Dendritic cell treated with granulocyte-macrophage colony-stimulating factor and Interleukin-4, amounts not matched to agents 40 ng/mL and 50 ng/mL, for 4 days (primary cell): ENCODE results near the gene PCDHGB4.

Experiments
- H3K27ac Mint-ChIP-seq: one replicate; pipeline ENCODE4 v1.8.0; 2022; ENCODE audit warnings: mild to moderate bottlenecking, mixed read lengths
- H3K27me3 Mint-ChIP-seq: one replicate; pipeline ENCODE4 v1.8.0; 2022; ENCODE audit warnings: mild to moderate bottlenecking, mixed read lengths
- H3K36me3 Mint-ChIP-seq: one replicate; pipeline ENCODE4 v1.8.0; 2022; ENCODE audit warnings: low read depth, mixed read lengths
- H3K4me1 Mint-ChIP-seq: one replicate; pipeline ENCODE4 v1.8.0; 2022; ENCODE audit warnings: low read depth, mixed read lengths
- H3K4me3 Mint-ChIP-seq: one replicate; pipeline ENCODE4 v1.8.0; 2022; ENCODE audit warnings: mild to moderate bottlenecking, moderate library complexity, mixed read lengths
- H3K9me3 Mint-ChIP-seq: one replicate; pipeline ENCODE4 v1.8.0; 2022; ENCODE audit warnings: mixed read lengths
- intact Hi-C: fragments of 100-400 bp; cut with micrococcal nuclease; formaldehyde crosslinking; loops from one replicate; pipeline ENCODE4 v1.15.0; 2022

The PCDHGB4 gene

GRCh38 chr5:141356133-141356532 lies 31.4 kb upstream of the PCDHGB4 start:
- H3K27ac Mint-ChIP-seq = no peak overlapping the region
- intact Hi-C loops = no loop called here
- no peak overlapping the region for H3K4me3 Mint-ChIP-seq
- H3K36me3 Mint-ChIP-seq = no peaks in the 10 kb centered on the region
- peaks cover 70% of the 10 kb centered on the region for H3K27me3 Mint-ChIP-seq
- no peaks in the 10 kb centered on the region for H3K4me1 Mint-ChIP-seq
- peaks cover 57% of the 10 kb centered on the region for H3K9me3 Mint-ChIP-seq

- intact Hi-C loops = no loop called here
- peaks cover under 1% of the 10 kb centered on the region for H3K36me3 Mint-ChIP-seq
These were observed 30.5 kb upstream of the PCDHGB4 start for GRCh38 chr5:141356950-141357349.

GRCh38 chr5:141359790-141360426 lies 27.6 kb upstream of the PCDHGB4 start, which contains the start of gene PCDHGB2:
TSS of gene PCDHGB2 (plus strand) at chr5:141359994. CDS start at chr5:141360136, 142 bp downstream.
- H3K27ac Mint-ChIP-seq = no peak within 1 kb of the TSS
- no peaks in the 10 kb centered on the region for H3K4me1 Mint-ChIP-seq
- H3K36me3 Mint-ChIP-seq = peaks cover 6% of the 10 kb centered on the region
- peaks cover 69% of the 10 kb centered on the region for H3K9me3 Mint-ChIP-seq
- peak within 1 kb of the TSS; percentile 48 for H3K4me3 Mint-ChIP-seq
- intact Hi-C loops = no loop called here
- H3K27me3 Mint-ChIP-seq = peaks cover 81% of the 10 kb centered on the region

More at GRCh38 chr5:141356950-141357349, 30.5 kb upstream of the PCDHGB4 start:
- peaks cover 57% of the 10 kb centered on the region for H3K9me3 Mint-ChIP-seq
- no peak overlapping the region for H3K27ac Mint-ChIP-seq
- no peak overlapping the region for H3K4me3 Mint-ChIP-seq
- peaks cover 70% of the 10 kb centered on the region for H3K27me3 Mint-ChIP-seq
- H3K4me1 Mint-ChIP-seq = no peaks in the 10 kb centered on the region

GRCh38 chr5:141360685-141361084 lies 26.8 kb upstream of the PCDHGB4 start:
- Mint-ChIP-seq H3K36me3 (peaks cover 6% of the 10 kb centered on the region), H3K9me3 (peaks cover 70% of the 10 kb centered on the region), H3K27ac (no peak overlapping the region), H3K4me1 (no peaks in the 10 kb centered on the region), H3K27me3 (peaks cover 81% of the 10 kb centered on the region), H3K4me3 (no peak overlapping the region)
- intact Hi-C loops = no loop called here

GRCh38 chr5:141362719-141363118 lies 24.8 kb upstream of the PCDHGB4 start:
- Mint-ChIP-seq H3K4me3 (no peak overlapping the region), H3K4me1 (no peaks in the 10 kb centered on the region), H3K27ac (no peak overlapping the region), H3K36me3 (peaks cover 6% of the 10 kb centered on the region), H3K9me3 (peaks cover 67% of the 10 kb centered on the region), H3K27me3 (peaks cover 79% of the 10 kb centered on the region)
- intact Hi-C loops = no loop called here

- peaks cover 67% of the 10 kb centered on the region for H3K9me3 Mint-ChIP-seq
- H3K4me3 Mint-ChIP-seq = no peak within 1 kb of the TSS
- intact Hi-C loops = no loop called here
- H3K4me1 Mint-ChIP-seq = no peaks in the 10 kb centered on the region
- H3K36me3 Mint-ChIP-seq = peaks cover 6% of the 10 kb centered on the region
- H3K27ac Mint-ChIP-seq = no peak within 1 kb of the TSS
- H3K27me3 Mint-ChIP-seq = peaks cover 76% of the 10 kb centered on the region
These were observed 23.4 kb upstream of the PCDHGB4 start, which contains the start of gene PCDHGA5 for GRCh38 chr5:141363952-141364660. TSS of gene PCDHGA5 (plus strand) at chr5:141364162. CDS start at chr5:141364331, 169 bp downstream.

- Mint-ChIP-seq H3K4me1 (peaks cover 10% of the 10 kb centered on the region), H3K27ac (no peak overlapping the region), H3K27me3 (peaks cover 76% of the 10 kb centered on the region), H3K36me3 (peaks cover 6% of the 10 kb centered on the region), H3K9me3 (peaks cover 63% of the 10 kb centered on the region), H3K4me3 (no peak overlapping the region)
- intact Hi-C loops = no loop called here
These were observed 21.2 kb upstream of the PCDHGB4 start for GRCh38 chr5:141366016-141366896.

- peaks cover 71% of the 10 kb centered on the region for H3K27me3 Mint-ChIP-seq
- H3K9me3 Mint-ChIP-seq = peaks cover 65% of the 10 kb centered on the region
- H3K36me3 Mint-ChIP-seq = no peaks in the 10 kb centered on the region
These were observed 17.3 kb upstream of the PCDHGB4 start, which contains the start of gene PCDHGB3 for GRCh38 chr5:141369994-141370848. TSS of gene PCDHGB3 (plus strand) at chr5:141370242. CDS start at chr5:141370395, 153 bp downstream.

GRCh38 chr5:141371572-141372475 lies 15.7 kb upstream of the PCDHGB4 start:
- peaks cover 10% of the 10 kb centered on the region for H3K4me1 Mint-ChIP-seq
- H3K4me3 Mint-ChIP-seq = no peak overlapping the region
- H3K27ac Mint-ChIP-seq = no peak overlapping the region
- H3K9me3 Mint-ChIP-seq = peaks cover 66% of the 10 kb centered on the region
- H3K27me3 Mint-ChIP-seq = peaks cover 71% of the 10 kb centered on the region
- peaks cover 5% of the 10 kb centered on the region for H3K36me3 Mint-ChIP-seq
- intact Hi-C loops = no loop called here

More at GRCh38 chr5:141369994-141370848, 17.3 kb upstream of the PCDHGB4 start, which contains the start of gene PCDHGB3:
- intact Hi-C loops = no loop called here
- Mint-ChIP-seq H3K4me3 (peak within 1 kb of the TSS; percentile 75), H3K27ac (peak within 1 kb of the TSS; percentile 54), H3K4me1 (peaks cover 10% of the 10 kb centered on the region)

- peaks cover 5% of the 10 kb centered on the region for H3K36me3 Mint-ChIP-seq
- H3K4me1 Mint-ChIP-seq = peaks cover 10% of the 10 kb centered on the region
- no peak within 1 kb of the TSS for H3K4me3 Mint-ChIP-seq
- intact Hi-C loops = no loop called here
- peaks cover 73% of the 10 kb centered on the region for H3K9me3 Mint-ChIP-seq
- H3K27me3 Mint-ChIP-seq = peaks cover 70% of the 10 kb centered on the region
- no peak within 1 kb of the TSS for H3K27ac Mint-ChIP-seq
These were observed 13.7 kb upstream of the PCDHGB4 start, which contains the start of gene PCDHGA6 for GRCh38 chr5:141373673-141374317. TSS of gene PCDHGA6 (plus strand) at chr5:141373891. CDS start at chr5:141374084, 193 bp downstream.

GRCh38 chr5:141374627-141375026 lies 12.9 kb upstream of the PCDHGB4 start:
- intact Hi-C loops = no loop called here
- Mint-ChIP-seq H3K4me1 (peaks cover 10% of the 10 kb centered on the region), H3K36me3 (peaks cover 5% of the 10 kb centered on the region), H3K9me3 (peaks cover 73% of the 10 kb centered on the region), H3K4me3 (no peak overlapping the region), H3K27me3 (peaks cover 66% of the 10 kb centered on the region), H3K27ac (no peak overlapping the region)
